ENCODE data around the gene SLC38A1. TPM values are rescaled to one million over a fixed set of nuclear protein-coding genes. Genes with fewer than 3 reads are reported as not detected.

Gene SLC38A1
- 45.0 and 202 TPM in 2 replicates for total RNA-seq

GRCh38 chr12:46268583-46269428 is at the start of gene SLC38A1:
TSS of gene SLC38A1 (minus strand) at chr12:46269043. CDS start at chr12:46239800, 29,243 bp downstream.

Other genes starting within 250 kb of the SLC38A1 start
- gene SLC38A2, start 103.7 kb upstream of the SLC38A1 start, total RNA-seq = 247 and 1,122 TPM in 2 replicates

All from bladder microvascular endothelial cell (primary cell).